Fibroblast of lung (primary cell): ENCODE measurements around the gene AKAP12.

Source experiments
- EZH2 ChIP-seq: IDR thresholded peaks from 2 replicates; pipeline ENCODE4 v1.5.1; 2012; ENCODE audit warnings: low read length, control low read depth, mild to moderate bottlenecking; ENCODE audit errors: missing control alignments
- TF ChIP-seq, protein P1 (sequence below), 2 donors: IDR thresholded peaks in 1 of 2; conservative IDR thresholded peaks in 1 of 2; 1 replicate in 1 of 2; 2 replicates in 1 of 2; pipeline ENCODE4 v1.5.1; 2011 to 2012; ENCODE audit warnings: low read length in 2 of 2, control low read depth in 1 of 2, inconsistent platforms in 1 of 2, low read depth in 1 of 2, mild to moderate bottlenecking in 1 of 2

DNA sequence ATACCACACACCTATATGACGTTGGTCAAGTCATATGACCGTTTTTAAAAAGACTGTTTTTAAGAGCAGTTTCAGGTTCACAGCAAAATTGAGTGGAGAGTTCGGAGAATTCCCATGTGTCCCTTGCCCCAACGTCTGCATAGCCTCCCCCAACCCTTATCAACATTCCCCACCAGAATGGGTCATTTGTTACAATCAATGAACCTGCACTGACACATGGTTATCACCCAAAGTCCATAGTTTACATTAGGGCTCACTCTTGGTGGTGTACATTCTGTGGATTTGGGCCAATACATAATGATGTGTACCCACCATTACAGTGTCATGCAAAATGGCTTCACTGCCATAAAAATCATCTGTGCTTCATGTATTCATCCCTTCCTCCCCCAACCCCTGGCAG lies 99.6 kb downstream of the AKAP12 start:
- no peak for TF ChIP-seq EZH2
- TF ChIP-seq, protein P1, sequence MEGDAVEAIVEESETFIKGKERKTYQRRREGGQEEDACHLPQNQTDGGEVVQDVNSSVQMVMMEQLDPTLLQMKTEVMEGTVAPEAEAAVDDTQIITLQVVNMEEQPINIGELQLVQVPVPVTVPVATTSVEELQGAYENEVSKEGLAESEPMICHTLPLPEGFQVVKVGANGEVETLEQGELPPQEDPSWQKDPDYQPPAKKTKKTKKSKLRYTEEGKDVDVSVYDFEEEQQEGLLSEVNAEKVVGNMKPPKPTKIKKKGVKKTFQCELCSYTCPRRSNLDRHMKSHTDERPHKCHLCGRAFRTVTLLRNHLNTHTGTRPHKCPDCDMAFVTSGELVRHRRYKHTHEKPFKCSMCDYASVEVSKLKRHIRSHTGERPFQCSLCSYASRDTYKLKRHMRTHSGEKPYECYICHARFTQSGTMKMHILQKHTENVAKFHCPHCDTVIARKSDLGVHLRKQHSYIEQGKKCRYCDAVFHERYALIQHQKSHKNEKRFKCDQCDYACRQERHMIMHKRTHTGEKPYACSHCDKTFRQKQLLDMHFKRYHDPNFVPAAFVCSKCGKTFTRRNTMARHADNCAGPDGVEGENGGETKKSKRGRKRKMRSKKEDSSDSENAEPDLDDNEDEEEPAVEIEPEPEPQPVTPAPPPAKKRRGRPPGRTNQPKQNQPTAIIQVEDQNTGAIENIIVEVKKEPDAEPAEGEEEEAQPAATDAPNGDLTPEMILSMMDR (conservative IDR thresholded peaks at IDR 0.05 in 1 of 2, IDR thresholded peaks at IDR 0.05 in 1 of 2; ENCODE audit: low read depth in 1 of 2, low read length in 2 of 2), result no peak
